Transverse colon (tissue), 4 donors: Measurements from ENCODE around the gene CACNA2D1.

Source experiments
- EP300 ChIP-seq: sonication (generic); formaldehyde crosslinking; IDR thresholded peaks from one replicate; pipeline ENCODE4 v1.6.1; 2017; ENCODE audit warnings: antibody characterized with exemption, low read depth
- POLR2A ChIP-seq: fragments of 450-650 bp; IDR thresholded peaks from one replicate; pipeline ENCODE4 v1.6.1; 2016; ENCODE audit warnings: antibody characterized with exemption, mild to moderate bottlenecking, moderate library complexity
- POLR2AphosphoS5 ChIP-seq, 3 donors: sonication (generic); formaldehyde crosslinking; IDR thresholded peaks; one replicate each; pipeline ENCODE4 v1.6.1; 2016; ENCODE audit warnings: antibody characterized with exemption in 3 of 3
- TF ChIP-seq, protein P1 (sequence below), 5 experiments: fragments of 200-600 bp in 3 of 5; fragments of 450-650 bp in 2 of 5; sonication (generic) in 3 of 5; IDR thresholded peaks; 1 replicate in 2 of 5; 2 replicates in 3 of 5; pipeline ENCODE4 v1.5.1; 2016 to 2017; ENCODE audit warnings: antibody characterized with exemption in 5 of 5, inconsistent platforms in 3 of 5, mild to moderate bottlenecking in 2 of 5, moderate library complexity in 1 of 5

GRCh38 chr7:82413237-82413636 is 30.3 kb downstream of the CACNA2D1 start:
- TF ChIP-seq, protein P1, sequence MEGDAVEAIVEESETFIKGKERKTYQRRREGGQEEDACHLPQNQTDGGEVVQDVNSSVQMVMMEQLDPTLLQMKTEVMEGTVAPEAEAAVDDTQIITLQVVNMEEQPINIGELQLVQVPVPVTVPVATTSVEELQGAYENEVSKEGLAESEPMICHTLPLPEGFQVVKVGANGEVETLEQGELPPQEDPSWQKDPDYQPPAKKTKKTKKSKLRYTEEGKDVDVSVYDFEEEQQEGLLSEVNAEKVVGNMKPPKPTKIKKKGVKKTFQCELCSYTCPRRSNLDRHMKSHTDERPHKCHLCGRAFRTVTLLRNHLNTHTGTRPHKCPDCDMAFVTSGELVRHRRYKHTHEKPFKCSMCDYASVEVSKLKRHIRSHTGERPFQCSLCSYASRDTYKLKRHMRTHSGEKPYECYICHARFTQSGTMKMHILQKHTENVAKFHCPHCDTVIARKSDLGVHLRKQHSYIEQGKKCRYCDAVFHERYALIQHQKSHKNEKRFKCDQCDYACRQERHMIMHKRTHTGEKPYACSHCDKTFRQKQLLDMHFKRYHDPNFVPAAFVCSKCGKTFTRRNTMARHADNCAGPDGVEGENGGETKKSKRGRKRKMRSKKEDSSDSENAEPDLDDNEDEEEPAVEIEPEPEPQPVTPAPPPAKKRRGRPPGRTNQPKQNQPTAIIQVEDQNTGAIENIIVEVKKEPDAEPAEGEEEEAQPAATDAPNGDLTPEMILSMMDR (IDR thresholded peaks at IDR 0.05), result no peak
- TF ChIP-seq POLR2AphosphoS5 (IDR thresholded peaks at IDR 0.05) (no peak), POLR2A (no peak), EP300 (no peak)
